DOHH2 (cell line): ENCODE measurements around the gene ALCAM.

Source experiments
- H3F3A ChIP-seq: fragments of 200-600 bp; sonication (generic), shearing (Covaris generic); 2 replicates; pipeline ENCODE4 v1.6.0; 2016; ENCODE audit warnings: antibody characterized with exemption, mild to moderate bottlenecking; ENCODE audit not compliant: control insufficient read depth, insufficient read depth
- H3K27ac ChIP-seq: fragments of 200-600 bp; sonication (generic); 2 replicates; pipeline ENCODE4 v1.5.1; 2014; ENCODE audit warnings: low read depth, mild to moderate bottlenecking, low read length, moderate library complexity
- H3K27me3 ChIP-seq: fragments of 200-600 bp; sonication (generic); 2 replicates; pipeline ENCODE4 v1.6.1; 2014; ENCODE audit warnings: mild to moderate bottlenecking, low read length, mixed read lengths; ENCODE audit not compliant: control insufficient read depth
- H3K36me3 ChIP-seq: fragments of 200-600 bp; sonication (generic); 2 replicates; pipeline ENCODE4 v1.6.1; 2014; ENCODE audit warnings: mild to moderate bottlenecking, low read length, moderate library complexity, mixed read lengths; ENCODE audit not compliant: control insufficient read depth
- H3K4me1 ChIP-seq: fragments of 200-600 bp; sonication (generic); 2 replicates; pipeline ENCODE4 v1.6.1; 2014; ENCODE audit warnings: mild to moderate bottlenecking, low read length, mixed read lengths; ENCODE audit not compliant: control insufficient read depth
- H3K4me2 ChIP-seq: fragments of 200-600 bp; sonication (generic); 2 replicates; pipeline ENCODE4 v1.6.0; 2014; ENCODE audit warnings: mild to moderate bottlenecking, low read length, moderate library complexity
- H3K4me3 ChIP-seq: fragments of 200-600 bp; sonication (generic); 2 replicates; pipeline ENCODE4 v1.5.1; 2014; ENCODE audit warnings: mild to moderate bottlenecking, low read length, mixed read lengths
- H3K79me2 ChIP-seq: fragments of 200-600 bp; sonication (generic); 2 replicates; pipeline ENCODE4 v1.6.1; 2014; ENCODE audit warnings: mild to moderate bottlenecking, low read length, mixed read lengths; ENCODE audit not compliant: control insufficient read depth
- H3K9me2 ChIP-seq: fragments of 200-600 bp; sonication (generic); replicated peaks from 2 replicates; pipeline ENCODE4 v1.6.1; 2014; ENCODE audit warnings: mild to moderate bottlenecking, low read length, mixed read lengths; ENCODE audit not compliant: control insufficient read depth
- H3K9me3 ChIP-seq: fragments of 200-600 bp; sonication (generic); 2 replicates; pipeline ENCODE4 v1.6.1; 2014; ENCODE audit warnings: antibody characterized with exemption, low read length, mixed read lengths; ENCODE audit not compliant: control insufficient read depth, insufficient read depth
- H4K20me1 ChIP-seq: fragments of 200-600 bp; sonication (generic); 2 replicates; pipeline ENCODE4 v1.6.0; 2014; ENCODE audit warnings: low read depth, mild to moderate bottlenecking, antibody characterized with exemption, low read length, moderate library complexity; ENCODE audit not compliant: control insufficient read depth, insufficient read depth
- EZH2phosphoT487 ChIP-seq: fragments of 200-600 bp; sonication (generic); IDR thresholded peaks from 2 replicates; pipeline ENCODE4 v1.6.1; 2017; ENCODE audit warnings: borderline replicate concordance, mild to moderate bottlenecking, antibody characterized with exemption, low read length, moderate library complexity, mixed read lengths
- TF ChIP-seq, protein P1 (sequence below): fragments of 200-600 bp; sonication (generic); IDR thresholded peaks from one replicate; pipeline ENCODE4 v1.5.1; 2014; ENCODE audit warnings: antibody characterized with exemption, mild to moderate bottlenecking, low read depth, low read length; ENCODE audit not compliant: poor library complexity, severe bottlenecking

The ALCAM gene

GRCh38 chr3:105532251-105532650, 165.5 kb downstream of the ALCAM start:
- H3K4me2 ChIP-seq: no peak overlapping the region
- H4K20me1 ChIP-seq: no peaks in the 10 kb centered on the region
- no peaks in the 10 kb centered on the region for H3K27me3 ChIP-seq
- no peak overlapping the region for H3K4me3 ChIP-seq
- H3F3A ChIP-seq: no peaks in the 10 kb centered on the region
- no peak overlapping the region for H3K27ac ChIP-seq
- H3K9me3 ChIP-seq: no peaks in the 10 kb centered on the region
- H3K9me2 ChIP-seq: no peaks in the 10 kb centered on the region
- peaks cover 5% of the 10 kb centered on the region; the same call in 1 of the 2 replicates for H3K36me3 ChIP-seq
- TF ChIP-seq, protein P1, sequence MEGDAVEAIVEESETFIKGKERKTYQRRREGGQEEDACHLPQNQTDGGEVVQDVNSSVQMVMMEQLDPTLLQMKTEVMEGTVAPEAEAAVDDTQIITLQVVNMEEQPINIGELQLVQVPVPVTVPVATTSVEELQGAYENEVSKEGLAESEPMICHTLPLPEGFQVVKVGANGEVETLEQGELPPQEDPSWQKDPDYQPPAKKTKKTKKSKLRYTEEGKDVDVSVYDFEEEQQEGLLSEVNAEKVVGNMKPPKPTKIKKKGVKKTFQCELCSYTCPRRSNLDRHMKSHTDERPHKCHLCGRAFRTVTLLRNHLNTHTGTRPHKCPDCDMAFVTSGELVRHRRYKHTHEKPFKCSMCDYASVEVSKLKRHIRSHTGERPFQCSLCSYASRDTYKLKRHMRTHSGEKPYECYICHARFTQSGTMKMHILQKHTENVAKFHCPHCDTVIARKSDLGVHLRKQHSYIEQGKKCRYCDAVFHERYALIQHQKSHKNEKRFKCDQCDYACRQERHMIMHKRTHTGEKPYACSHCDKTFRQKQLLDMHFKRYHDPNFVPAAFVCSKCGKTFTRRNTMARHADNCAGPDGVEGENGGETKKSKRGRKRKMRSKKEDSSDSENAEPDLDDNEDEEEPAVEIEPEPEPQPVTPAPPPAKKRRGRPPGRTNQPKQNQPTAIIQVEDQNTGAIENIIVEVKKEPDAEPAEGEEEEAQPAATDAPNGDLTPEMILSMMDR: no peak
- TF ChIP-seq EZH2phosphoT487: no peak
- H3K4me1 ChIP-seq: no peaks in the 10 kb centered on the region
- no peaks in the 10 kb centered on the region for H3K79me2 ChIP-seq

DNA sequence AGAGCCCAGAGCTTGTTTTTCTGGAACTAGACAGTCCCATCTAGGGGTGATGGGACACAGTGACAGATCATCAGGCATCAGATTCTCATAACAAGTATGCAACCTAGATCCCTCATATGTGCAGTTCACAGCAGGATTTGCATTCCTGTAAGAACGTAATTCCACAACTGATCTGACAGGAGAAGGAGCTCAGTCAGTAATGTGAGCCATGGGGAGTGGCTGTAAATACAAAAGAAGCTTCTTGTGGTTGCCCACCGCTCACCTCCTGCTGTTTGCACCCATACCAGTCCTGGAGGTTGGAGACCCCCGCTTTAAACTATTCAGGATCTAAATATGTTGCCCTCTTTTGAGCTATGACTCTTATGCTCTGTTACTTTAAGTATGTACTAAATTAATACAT, 167.3 kb downstream of the ALCAM start:
- no peak overlapping the region for H3K4me2 ChIP-seq
- H3K9me3 ChIP-seq: no peaks in the 10 kb centered on the region
- H3K9me2 ChIP-seq: no peaks in the 10 kb centered on the region
- no peaks in the 10 kb centered on the region for H3F3A ChIP-seq
- no peaks in the 10 kb centered on the region for H3K27me3 ChIP-seq
- H3K36me3 ChIP-seq: peaks cover 5% of the 10 kb centered on the region; the same call in 1 of the 2 replicates
- H3K4me1 ChIP-seq: no peaks in the 10 kb centered on the region
- H3K4me3 ChIP-seq: no peak overlapping the region
- H3K27ac ChIP-seq: no peak overlapping the region
- TF ChIP-seq EZH2phosphoT487: no peak
- TF ChIP-seq, protein P1: no peak
- H3K79me2 ChIP-seq: no peaks in the 10 kb centered on the region
- no peaks in the 10 kb centered on the region for H4K20me1 ChIP-seq

DNA sequence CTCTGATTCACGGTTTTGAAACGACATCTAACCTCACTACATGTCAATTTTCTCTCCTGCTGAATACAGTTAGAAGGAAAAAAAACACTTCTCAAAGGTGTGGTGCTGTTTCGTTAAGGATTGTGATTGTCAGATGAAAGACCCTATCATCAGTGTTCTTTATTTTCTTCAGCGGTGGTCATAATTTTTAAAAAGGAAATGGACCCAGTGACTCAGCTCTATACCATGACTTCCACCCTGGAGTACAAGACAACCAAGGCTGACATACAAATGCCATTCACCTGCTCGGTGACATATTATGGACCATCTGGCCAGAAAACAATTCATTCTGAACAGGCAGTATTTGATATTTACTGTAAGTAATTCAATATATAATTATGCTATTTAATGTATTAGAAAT, 167.8 kb downstream of the ALCAM start:
- TF ChIP-seq, protein P1: no peak
- no peak for TF ChIP-seq EZH2phosphoT487
- no peaks in the 10 kb centered on the region for H3K9me2 ChIP-seq
- no peak overlapping the region for H3K4me3 ChIP-seq
- no peak overlapping the region for H3K4me2 ChIP-seq
- no peaks in the 10 kb centered on the region for H3K4me1 ChIP-seq
- H4K20me1 ChIP-seq: no peaks in the 10 kb centered on the region
- no peaks in the 10 kb centered on the region for H3K9me3 ChIP-seq
- H3K36me3 ChIP-seq: peaks cover 5% of the 10 kb centered on the region; the same call in 1 of the 2 replicates
- H3F3A ChIP-seq: no peaks in the 10 kb centered on the region
- no peaks in the 10 kb centered on the region for H3K27me3 ChIP-seq
- H3K27ac ChIP-seq: no peak overlapping the region
- H3K79me2 ChIP-seq: no peaks in the 10 kb centered on the region
